Vein endothelial cell (primary cell): ENCODE results near the gene RAB27A. TPM values are rescaled to one million over a fixed set of nuclear protein-coding genes. Genes with fewer than 3 reads are reported as not detected.

Experiments
- total RNA-seq: library from RNA; depleted of rRNA; stranded (reverse); fragments of >200 nt; gene quantifications from 2 replicates; pipeline ENCODE4 v1.2.3, GENCODE V29; 2012

Gene RAB27A
- 8.8 and 11.1 TPM in 2 replicates for total RNA-seq

GRCh38 chr15:55289746-55290527 is at the start of gene RAB27A:
Gene RAB27A, minus strand, starts transcription at chr15:55289813. Its CDS starts 54,879 bp downstream, at chr15:55234934.

GRCh38 chr15:55318588-55319494 is 29.2 kb upstream of the RAB27A start, which contains the start of the genes PIGB and PIGBOS1:
Gene PIGB, plus strand, starts transcription at chr15:55319222. Its CDS starts 29 bp downstream, at chr15:55319251.
Gene PIGBOS1, minus strand, starts transcription at chr15:55319123. Its CDS starts 1,331 bp downstream, at chr15:55317792.

GRCh38 chr15:55196458-55197361 is 92.9 kb downstream of the RAB27A start, which contains the start of gene RSL24D1:
Gene RSL24D1, minus strand, starts transcription at chr15:55196941. Its CDS starts 51 bp downstream, at chr15:55196890.

Other genes starting within 250 kb of the RAB27A start
- gene RSL24D1, start 92.9 kb downstream of the RAB27A start, total RNA-seq = 76.5 and 77.7 TPM in 2 replicates
- gene PIGBOS1, start 29.3 kb upstream of the RAB27A start, total RNA-seq = 10.8 and 14.0 TPM in 2 replicates
- 12.4 and 18.4 TPM in 2 replicates for gene PIGB, start 29.4 kb upstream of the RAB27A start, total RNA-seq
- 47.4 and 49.7 TPM in 2 replicates for gene CCPG1, start 118.5 kb upstream of the RAB27A start, total RNA-seq
- 0.38 and 1.6 TPM in 2 replicates for gene PIERCE2, start 118.7 kb upstream of the RAB27A start, total RNA-seq
- gene DNAAF4, start 218.4 kb upstream of the RAB27A start, total RNA-seq = 3.2 and 3.6 TPM in 2 replicates